Cardiac muscle cell (in vitro differentiated cells and primary cell): Measurements from ENCODE around the gene PTTG1IP. TPM values are rescaled to one million over a fixed set of nuclear protein-coding genes. Genes with fewer than 3 reads are reported as not detected.
"Not testable (repeated sequence)": the region's sequence is repeated elsewhere in the genome, so short reads cannot be mapped to it uniquely, and the experiment has no call there.

Experiments used
- DNase-seq, 2 donors: peaks; one replicate each; pipeline versions ENCODE4 v3.0.0 to v3.0.0-alpha.2; 2010 to 2017; ENCODE audit warnings: low read depth in 1 of 2, low spot score in 1 of 2
- H3K27ac ChIP-seq: fragments of 200-600 bp; sonication (generic); 2 replicates; pipeline ENCODE4 v1.5.1; 2016
- H3K27me3 ChIP-seq: fragments of 200-600 bp; sonication (generic); 2 replicates; pipeline ENCODE4 v1.6.0; 2016; ENCODE audit warnings: control low read depth
- H3K36me3 ChIP-seq: fragments of 200-600 bp; sonication (generic); 2 replicates; pipeline ENCODE4 v1.5.1; 2016; ENCODE audit warnings: control low read depth
- H3K4me1 ChIP-seq: fragments of 200-600 bp; sonication (generic); 2 replicates; pipeline ENCODE4 v1.8.1; 2017; ENCODE audit warnings: low read depth, mild to moderate bottlenecking, mixed run types
- H3K4me3 ChIP-seq: fragments of 200-600 bp; sonication (generic); 2 replicates; pipeline ENCODE4 v1.5.1; 2016; ENCODE audit warnings: mild to moderate bottlenecking
- H3K9me3 ChIP-seq: fragments of 200-600 bp; sonication (generic); 2 replicates; pipeline ENCODE4 v1.5.1; 2017; ENCODE audit warnings: low read depth, mild to moderate bottlenecking, control low read depth
- CTCF ChIP-seq: IDR thresholded peaks from 2 replicates; pipeline ENCODE4 v1.5.1; 2012; ENCODE audit warnings: low read depth, mild to moderate bottlenecking, low read length
- polyA plus RNA-seq: library from polyadenylated mRNA; unstranded; fragments of >200 nt; fragmentation: Nextera tagmentation; extraction: Ambion mirVana; gene quantifications from 2 replicates; pipeline ENCODE4 v1.2.1, GENCODE V29; 2016
- total RNA-seq: library from RNA; depleted of rRNA; stranded (reverse); fragments of >200 nt; gene quantifications from 2 replicates; pipeline ENCODE4 v1.2.3, GENCODE V29; 2016

The PTTG1IP gene
- total and polyA plus RNA-seq, 2 experiments from 2014 or later, result 204 to 253 TPM

GRCh38 chr21:44836349-44836665 lies 37.2 kb downstream of the PTTG1IP start:
- Histone ChIP-seq H3K27me3 (no peaks in the 10 kb centered on the region), H3K4me3 (no peak overlapping the region), H3K36me3 (no peaks in the 10 kb centered on the region), H3K27ac (no peak overlapping the region), H3K9me3 (no peaks in the 10 kb centered on the region), H3K4me1 (no peaks in the 10 kb centered on the region)
- DNase-seq, result no peak
- TF ChIP-seq CTCF, result no peak

- no peaks in the 10 kb centered on the region for H3K27me3 ChIP-seq
- H3K4me3 ChIP-seq, result no peak overlapping the region
- H3K36me3 ChIP-seq, result no peaks in the 10 kb centered on the region
- H3K4me1 ChIP-seq, result no peaks in the 10 kb centered on the region
- no peak overlapping the region for H3K27ac ChIP-seq
- no peaks in the 10 kb centered on the region for H3K9me3 ChIP-seq
- no peak for DNase-seq
- TF ChIP-seq CTCF, result no peak
Observed at GRCh38 chr21:44835647-44835973, 37.9 kb downstream of the PTTG1IP start.

- no peaks in the 10 kb centered on the region for H3K9me3 ChIP-seq
- H3K4me1 ChIP-seq, result no peaks in the 10 kb centered on the region
- DNase-seq, result no peak
- no peaks in the 10 kb centered on the region for H3K36me3 ChIP-seq
- H3K4me3 ChIP-seq, result no peak overlapping the region
- no peak overlapping the region for H3K27ac ChIP-seq
- no peak for TF ChIP-seq CTCF
- H3K27me3 ChIP-seq, result no peaks in the 10 kb centered on the region
Observed at GRCh38 chr21:44834951-44835646, 38.4 kb downstream of the PTTG1IP start.

- no peak for DNase-seq
- Histone ChIP-seq H3K27ac (no peak overlapping the region), H3K36me3 (no peaks in the 10 kb centered on the region), H3K27me3 (no peaks in the 10 kb centered on the region), H3K4me1 (no peaks in the 10 kb centered on the region), H3K4me3 (no peak overlapping the region), H3K9me3 (no peaks in the 10 kb centered on the region)
- no peak for TF ChIP-seq CTCF
Observed at GRCh38 chr21:44834231-44834950, 39.1 kb downstream of the PTTG1IP start.

- no peaks in the 10 kb centered on the region for H3K36me3 ChIP-seq
- H3K27ac ChIP-seq, result no peak overlapping the region
- no peak overlapping the region for H3K4me3 ChIP-seq
- no peak for TF ChIP-seq CTCF
- no peaks in the 10 kb centered on the region for H3K9me3 ChIP-seq
- H3K27me3 ChIP-seq, result no peaks in the 10 kb centered on the region
- no peaks in the 10 kb centered on the region for H3K4me1 ChIP-seq
- no peak for DNase-seq
Observed at GRCh38 chr21:44833663-44834062, 39.8 kb downstream of the PTTG1IP start.

GRCh38 chr21:44832516-44833255 lies 40.8 kb downstream of the PTTG1IP start:
- H3K27ac ChIP-seq, DNase-seq, H3K27me3 ChIP-seq, H3K36me3 ChIP-seq, H3K4me3 ChIP-seq, H3K9me3 ChIP-seq, H3K4me1 ChIP-seq: not testable (repeated sequence)
